HG02938 (cell line): ENCODE results near the gene COL18A1.
"Not testable (repeated sequence)": the region's sequence is repeated elsewhere in the genome, so short reads cannot be mapped to it uniquely, and the experiment has no call there.

Experiments used
- ATAC-seq: cut with Tn5 transposase; IDR thresholded peaks from one replicate; pipeline ENCODE4 v1.9.1; 2021; ENCODE audit warnings: mild to moderate bottlenecking, moderate library complexity; ENCODE audit not compliant: unreplicated experiment

COL18A1 gene

GRCh38 chr21:45513003-45513717 is 108.2 kb downstream of the COL18A1 start:
- ATAC-seq, result no peak

GRCh38 chr21:45513741-45514310 is 108.9 kb downstream of the COL18A1 start:
- ATAC-seq, result no peak

- no peak for ATAC-seq
Observed at GRCh38 chr21:45514311-45515021, 109.5 kb downstream of the COL18A1 start.

- ATAC-seq, result no peak
Observed at GRCh38 chr21:45515241-45516061, 110.5 kb downstream of the COL18A1 start.

- ATAC-seq, result no peak
Observed at GRCh38 chr21:45516071-45516670, 111.2 kb downstream of the COL18A1 start.

GRCh38 chr21:45516671-45517151 is 111.7 kb downstream of the COL18A1 start:
- ATAC-seq, result no peak

- no peak for ATAC-seq
Observed at GRCh38 chr21:45517249-45518065, 112.5 kb downstream of the COL18A1 start.

- ATAC-seq, result no peak
Observed at GRCh38 chr21:45518742-45519141, 113.8 kb downstream of the COL18A1 start.

- no peak for ATAC-seq
Observed at GRCh38 chr21:45519182-45519581, 114.2 kb downstream of the COL18A1 start.

GRCh38 chr21:45521241-45521640 is 116.3 kb downstream of the COL18A1 start:
- ATAC-seq, result no peak

GRCh38 chr21:45522381-45522780 is 117.4 kb downstream of the COL18A1 start:
- no peak for ATAC-seq

- ATAC-seq, result no peak
Observed at GRCh38 chr21:45522986-45523385, 118.0 kb downstream of the COL18A1 start.

- no peak for ATAC-seq
Observed at GRCh38 chr21:45523411-45524101, 118.6 kb downstream of the COL18A1 start.

GRCh38 chr21:45524756-45525152 is 119.8 kb downstream of the COL18A1 start:
- ATAC-seq, result no peak

- no peak for ATAC-seq
Observed at GRCh38 chr21:45525153-45525909, 120.4 kb downstream of the COL18A1 start.

GRCh38 chr21:45525910-45526306 is 120.9 kb downstream of the COL18A1 start:
- no peak for ATAC-seq

GRCh38 chr21:45527151-45527999 is 122.4 kb downstream of the COL18A1 start:
- not testable (repeated sequence) for ATAC-seq
